A673 (cell line): ENCODE measurements around the gene PERM1. TPM values are rescaled to one million over a fixed set of nuclear protein-coding genes. Genes with fewer than 3 reads are reported as not detected.

Source experiments
- BruUV-seq: library from RNA; stranded (reverse); fragments of 400-500 nt; replicated peaks from 2 replicates; lab custom pipeline; 2021; lab: Mats Ljungman, UMichigan
- CTCF ChIA-PET: fragments of 300-600 bp; sonication (Branson Sonifier 250); formaldehyde crosslinking; loops from one replicate; lab custom pipeline; 2022; ENCODE audit warnings: antibody characterized with exemption; lab: Charles Lee
- POLR2A ChIA-PET: fragments of 300-600 bp; sonication (Branson Sonifier 250); formaldehyde crosslinking; loops from one replicate; lab custom pipeline; 2022; ENCODE audit warnings: antibody characterized with exemption; ENCODE audit not compliant: low non-redundant PET; lab: Charles Lee
- DNase-seq: peaks from one replicate; pipeline ENCODE4 v3.0.0-alpha.2; 2015; ENCODE audit warnings: low spot score
- H3K27ac ChIP-seq: fragments of 200-600 bp; sonication (generic); 2 replicates; pipeline ENCODE4 v1.5.1; 2016; ENCODE audit warnings: mixed run types, low read depth, mild to moderate bottlenecking, mixed read lengths, antibody characterized with exemption, low read length; ENCODE audit not compliant: poor library complexity, severe bottlenecking
- H3K27me3 ChIP-seq: fragments of 200-600 bp; sonication (generic); replicated peaks from 2 replicates; pipeline ENCODE4 v1.6.1; 2017; ENCODE audit warnings: mixed run types, low read depth, mild to moderate bottlenecking, mixed read lengths, antibody characterized with exemption, low read length; ENCODE audit not compliant: insufficient read depth, poor library complexity
- H3K36me3 ChIP-seq: fragments of 200-600 bp; sonication (generic); 2 replicates; pipeline ENCODE4 v1.6.1; 2016; ENCODE audit warnings: mixed run types, mild to moderate bottlenecking, mixed read lengths, antibody characterized with exemption, low read length; ENCODE audit not compliant: insufficient read depth, poor library complexity, severe bottlenecking
- H3K4me1 ChIP-seq: fragments of 200-600 bp; sonication (generic); 2 replicates; pipeline ENCODE4 v1.6.1; 2017; ENCODE audit warnings: mixed run types, mild to moderate bottlenecking, mixed read lengths, antibody characterized with exemption, low read length; ENCODE audit not compliant: insufficient read depth, poor library complexity, severe bottlenecking
- H3K4me3 ChIP-seq: fragments of 200-600 bp; sonication (generic); 2 replicates; pipeline ENCODE4 v1.5.1; 2016; ENCODE audit warnings: low read depth, mixed run types, mild to moderate bottlenecking, mixed read lengths, low read length; ENCODE audit not compliant: poor library complexity, severe bottlenecking
- H3K9me3 ChIP-seq: fragments of 200-600 bp; sonication (generic); 2 replicates; pipeline ENCODE4 v1.6.1; 2016; ENCODE audit warnings: mixed run types, low read depth, mild to moderate bottlenecking, mixed read lengths, antibody characterized with exemption, low read length; ENCODE audit not compliant: poor library complexity, severe bottlenecking
- EZH2 ChIP-seq: fragments of 200-600 bp; sonication (generic); IDR thresholded peaks from 2 replicates; pipeline ENCODE4 v1.6.1; 2017; ENCODE audit warnings: borderline replicate concordance, low read depth, mild to moderate bottlenecking, mixed read lengths, antibody characterized with exemption, low read length; ENCODE audit not compliant: poor library complexity, severe bottlenecking
- intact Hi-C: fragments of 100-400 bp; cut with micrococcal nuclease; formaldehyde crosslinking; loops from one replicate; pipeline ENCODE4 v1.10.0; 2022; ENCODE audit not compliant: unreplicated experiment
- total RNA-seq: library from RNA; stranded (reverse); gene quantifications from 2 replicates; pipeline ENCODE4 v1.2.3, GENCODE V29; 2021
- TF ChIP-seq, protein P1 (sequence below): fragments of 300-800, 200-600 bp; sonication (generic); conservative IDR thresholded peaks from 2 replicates; pipeline ENCODE4 v1.5.1; 2017; ENCODE audit warnings: low read depth, mild to moderate bottlenecking, antibody characterized with exemption, low read length, moderate library complexity, mixed read lengths

The PERM1 gene
- total RNA-seq, 1 experiment from 2014 or later: not detected

DNA sequence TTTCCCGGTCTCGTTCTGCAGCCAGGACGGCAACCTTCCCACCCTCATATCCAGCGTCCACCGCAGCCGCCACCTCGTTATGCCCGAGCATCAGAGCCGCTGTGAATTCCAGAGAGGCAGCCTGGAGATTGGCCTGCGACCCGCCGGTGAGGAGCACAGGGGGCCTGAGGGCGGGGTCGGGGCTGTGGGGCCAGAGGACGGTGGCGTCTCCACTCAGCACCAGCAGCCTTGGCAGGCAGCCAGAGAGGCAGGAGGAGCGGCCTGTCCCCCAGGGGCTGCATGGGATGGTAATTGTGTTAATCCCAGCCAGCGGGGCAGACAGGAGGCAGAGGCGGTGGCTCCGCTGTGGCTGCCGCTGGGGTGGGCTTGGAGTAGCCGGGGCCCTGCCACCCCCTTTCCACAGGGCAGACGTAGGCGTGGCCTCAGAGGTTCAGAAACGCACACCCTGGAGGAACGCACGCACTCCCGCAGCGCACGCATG, 46.1 kb downstream of the PERM1 start:
- BruUV-seq: no TSS peak
- POLR2A ChIA-PET: no interaction called here
- TF ChIP-seq EZH2: no peak
- TF ChIP-seq, protein P1, sequence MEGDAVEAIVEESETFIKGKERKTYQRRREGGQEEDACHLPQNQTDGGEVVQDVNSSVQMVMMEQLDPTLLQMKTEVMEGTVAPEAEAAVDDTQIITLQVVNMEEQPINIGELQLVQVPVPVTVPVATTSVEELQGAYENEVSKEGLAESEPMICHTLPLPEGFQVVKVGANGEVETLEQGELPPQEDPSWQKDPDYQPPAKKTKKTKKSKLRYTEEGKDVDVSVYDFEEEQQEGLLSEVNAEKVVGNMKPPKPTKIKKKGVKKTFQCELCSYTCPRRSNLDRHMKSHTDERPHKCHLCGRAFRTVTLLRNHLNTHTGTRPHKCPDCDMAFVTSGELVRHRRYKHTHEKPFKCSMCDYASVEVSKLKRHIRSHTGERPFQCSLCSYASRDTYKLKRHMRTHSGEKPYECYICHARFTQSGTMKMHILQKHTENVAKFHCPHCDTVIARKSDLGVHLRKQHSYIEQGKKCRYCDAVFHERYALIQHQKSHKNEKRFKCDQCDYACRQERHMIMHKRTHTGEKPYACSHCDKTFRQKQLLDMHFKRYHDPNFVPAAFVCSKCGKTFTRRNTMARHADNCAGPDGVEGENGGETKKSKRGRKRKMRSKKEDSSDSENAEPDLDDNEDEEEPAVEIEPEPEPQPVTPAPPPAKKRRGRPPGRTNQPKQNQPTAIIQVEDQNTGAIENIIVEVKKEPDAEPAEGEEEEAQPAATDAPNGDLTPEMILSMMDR: no peak
- DNase-seq: peak; percentile 93
- Histone ChIP-seq H3K9me3 (no peaks in the 10 kb centered on the region), H3K27me3 (no peaks in the 10 kb centered on the region), H3K4me3 (peak overlapping the region; percentile 18), H3K4me1 (peaks cover 79% of the 10 kb centered on the region), H3K36me3 (no peaks in the 10 kb centered on the region), H3K27ac (peak overlapping the region; percentile 57)
- CTCF ChIA-PET: no interaction called here
- intact Hi-C loops: no loop called here

DNA sequence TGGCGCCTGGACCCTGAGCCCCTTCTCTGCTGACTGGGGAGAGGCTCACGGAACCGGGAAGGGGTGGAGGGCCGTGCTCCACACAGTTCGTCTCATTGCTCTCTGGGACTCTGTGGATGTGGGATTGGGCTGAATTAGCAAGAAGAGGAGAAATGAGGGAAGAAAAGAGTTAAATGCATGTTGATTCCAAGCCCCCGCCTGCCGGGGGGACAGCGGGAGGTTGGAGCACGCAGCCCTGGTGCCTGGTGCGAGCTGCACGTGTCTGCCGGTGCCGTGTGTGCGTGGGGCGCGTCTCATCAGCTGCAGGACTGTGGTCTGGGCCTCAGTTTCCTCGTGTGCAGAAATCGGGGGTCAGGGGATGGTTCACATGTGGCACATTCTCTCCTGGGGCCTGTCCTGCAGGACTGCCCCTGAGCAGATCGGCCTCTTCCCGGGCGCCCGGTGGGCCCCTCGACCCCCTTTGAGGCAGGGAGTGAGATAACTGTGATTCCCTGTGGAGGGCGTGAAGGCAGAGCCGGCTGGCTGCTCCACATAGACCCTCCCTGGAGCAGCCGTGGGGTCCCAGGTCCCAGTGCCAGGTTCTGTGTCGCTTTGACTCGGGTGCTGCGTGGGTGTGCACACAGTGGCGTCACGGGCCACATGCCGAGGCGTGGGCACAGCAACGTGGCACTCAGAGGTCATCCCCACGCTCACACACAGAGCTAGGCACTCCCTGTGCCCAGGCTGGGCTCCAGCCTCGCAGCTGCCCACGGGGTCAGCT, 46.7 kb downstream of the PERM1 start:
- DNase-seq: peak; percentile 82
- TF ChIP-seq, protein P1: no peak
- TF ChIP-seq EZH2: no peak
- H3K27me3 ChIP-seq: no peaks in the 10 kb centered on the region
- ChIA-PET CTCF (no interaction called here), POLR2A (no interaction called here)
- peaks cover 73% of the 10 kb centered on the region for H3K4me1 ChIP-seq
- intact Hi-C loops: no loop called here
- no peaks in the 10 kb centered on the region for H3K36me3 ChIP-seq
- no TSS peak for BruUV-seq
- peak overlapping the region; percentile 18 for H3K4me3 ChIP-seq
- peak overlapping the region; percentile 57 for H3K27ac ChIP-seq
- no peaks in the 10 kb centered on the region for H3K9me3 ChIP-seq

DNA sequence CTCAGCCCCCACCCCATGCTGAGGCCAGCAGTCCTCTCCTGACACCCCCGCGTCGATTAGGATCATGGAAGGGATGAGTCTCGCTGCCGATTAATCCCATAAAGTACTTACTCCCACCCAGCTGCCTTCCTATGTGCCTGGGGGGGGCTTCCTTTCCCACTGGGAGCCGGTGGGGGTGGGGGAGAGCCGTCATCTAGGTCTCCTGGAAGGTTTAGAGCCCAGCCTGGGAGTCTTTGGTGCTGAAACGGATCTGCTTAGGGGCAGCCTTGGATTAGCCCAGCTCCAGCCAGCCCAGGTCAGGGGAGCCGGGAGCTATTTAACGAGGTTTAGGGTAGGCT, 48.3 kb downstream of the PERM1 start:
- H3K4me1 ChIP-seq: peaks cover 63% of the 10 kb centered on the region
- H3K36me3 ChIP-seq: no peaks in the 10 kb centered on the region
- POLR2A ChIA-PET: interaction anchor here (0.6 kb wide), 1 partner anchor 38 kb away, joined by 7 read pairs; no protein-coding TSS in a partner anchor
- TF ChIP-seq, protein P1: no peak
- no peak for TF ChIP-seq EZH2
- H3K27ac ChIP-seq: no peak overlapping the region
- CTCF ChIA-PET: no interaction called here
- no TSS peak for BruUV-seq
- intact Hi-C loops: no loop called here
- peak; percentile 77 for DNase-seq
- H3K27me3 ChIP-seq: no peaks in the 10 kb centered on the region
- no peaks in the 10 kb centered on the region for H3K9me3 ChIP-seq
- H3K4me3 ChIP-seq: no peak overlapping the region
